Activated naive CD4-positive, alpha-beta T cell (primary cell): ENCODE results near the gene NRM.
"Not testable (repeated sequence)": the region's sequence is repeated elsewhere in the genome, so short reads cannot be mapped to it uniquely, and the experiment has no call there.

ENCODE experiments used
- DNase-seq, 4 experiments: peaks; one replicate each; lab custom pipeline; 2025; lab: John Stamatoyannopoulos, UW

NRM gene, protein sequence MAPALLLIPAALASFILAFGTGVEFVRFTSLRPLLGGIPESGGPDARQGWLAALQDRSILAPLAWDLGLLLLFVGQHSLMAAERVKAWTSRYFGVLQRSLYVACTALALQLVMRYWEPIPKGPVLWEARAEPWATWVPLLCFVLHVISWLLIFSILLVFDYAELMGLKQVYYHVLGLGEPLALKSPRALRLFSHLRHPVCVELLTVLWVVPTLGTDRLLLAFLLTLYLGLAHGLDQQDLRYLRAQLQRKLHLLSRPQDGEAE

DNA sequence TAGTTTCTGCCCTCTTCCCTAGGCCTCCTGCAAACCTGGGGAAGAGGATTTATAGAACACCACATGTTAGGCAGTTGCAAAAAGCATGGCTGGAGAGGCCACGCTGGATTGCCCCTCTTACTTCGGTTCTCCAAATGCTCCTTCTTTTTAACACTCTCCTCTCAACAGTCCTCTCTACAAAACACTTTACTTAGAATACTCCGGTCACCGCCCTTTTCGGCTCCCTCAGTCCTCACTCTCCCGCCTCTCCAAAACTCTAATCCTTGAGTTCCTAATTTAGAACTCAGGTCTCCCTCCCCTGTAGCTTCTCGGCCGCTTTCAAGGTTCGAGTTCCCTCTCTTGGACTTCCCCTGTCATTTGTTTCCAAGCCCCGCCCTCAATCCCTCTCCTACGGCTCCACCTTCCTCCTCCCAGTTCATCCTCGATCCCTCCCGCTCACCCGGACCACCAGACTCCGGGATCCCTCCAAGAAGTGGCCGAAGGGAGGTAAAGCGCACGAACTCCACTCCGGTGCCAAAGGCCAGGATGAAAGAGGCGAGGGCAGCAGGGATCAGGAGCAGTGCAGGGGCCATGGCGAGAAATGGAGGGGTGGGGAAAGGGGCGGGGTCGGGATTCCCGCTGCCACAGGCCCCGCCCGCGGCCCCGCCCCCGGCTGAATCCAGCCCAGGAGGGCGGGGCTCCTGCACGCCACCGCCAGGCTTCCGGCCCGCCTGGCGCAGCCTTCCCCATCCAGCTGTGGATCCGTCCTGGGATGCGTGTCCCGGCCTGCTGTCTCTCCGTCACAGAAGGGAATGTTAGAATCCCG is at the start of gene NRM:
Gene NRM (minus strand): TSS at position 582 of the 805 bp plus-strand sequence. CDS start 10 bp downstream, at position 572.
- peak; percentile 18 to 62 (median 37) for DNase-seq

DNA sequence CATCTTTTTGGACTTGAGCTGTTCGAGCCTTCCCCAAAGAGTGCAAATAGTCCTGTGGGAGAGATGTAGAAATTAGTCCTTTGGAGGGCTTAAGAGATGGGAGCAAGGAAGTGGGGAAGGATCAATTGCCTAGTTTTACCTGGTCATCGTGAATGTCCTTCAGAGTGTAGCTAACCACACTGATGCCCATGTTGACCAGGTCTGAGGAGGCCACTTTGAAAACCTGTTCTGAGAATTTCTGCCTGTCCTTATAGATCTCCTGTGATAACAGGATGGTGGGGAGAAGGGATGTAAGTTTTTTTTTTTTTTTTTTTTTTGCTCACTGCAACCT is 49.7 kb upstream of the NRM start:
- no peak for DNase-seq

DNA sequence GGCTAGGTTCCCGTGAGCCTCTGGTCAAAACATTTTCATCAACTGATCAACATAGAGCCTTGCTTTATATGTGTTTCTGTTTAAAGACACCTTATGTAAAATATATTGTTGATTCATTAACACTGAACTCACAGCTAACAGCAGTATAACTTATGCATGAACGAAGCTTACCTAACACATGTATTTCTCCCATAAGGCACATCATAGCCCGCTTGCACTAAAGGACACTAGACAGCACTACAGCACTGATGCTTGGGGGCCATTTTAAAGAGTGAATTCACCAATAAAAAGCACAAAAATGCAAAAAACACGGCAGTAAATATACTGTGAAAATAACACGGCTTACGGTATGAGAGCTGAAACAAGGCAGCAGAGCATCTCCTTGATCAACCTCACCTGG is 47.7 kb upstream of the NRM start:
- no peak for DNase-seq

DNA sequence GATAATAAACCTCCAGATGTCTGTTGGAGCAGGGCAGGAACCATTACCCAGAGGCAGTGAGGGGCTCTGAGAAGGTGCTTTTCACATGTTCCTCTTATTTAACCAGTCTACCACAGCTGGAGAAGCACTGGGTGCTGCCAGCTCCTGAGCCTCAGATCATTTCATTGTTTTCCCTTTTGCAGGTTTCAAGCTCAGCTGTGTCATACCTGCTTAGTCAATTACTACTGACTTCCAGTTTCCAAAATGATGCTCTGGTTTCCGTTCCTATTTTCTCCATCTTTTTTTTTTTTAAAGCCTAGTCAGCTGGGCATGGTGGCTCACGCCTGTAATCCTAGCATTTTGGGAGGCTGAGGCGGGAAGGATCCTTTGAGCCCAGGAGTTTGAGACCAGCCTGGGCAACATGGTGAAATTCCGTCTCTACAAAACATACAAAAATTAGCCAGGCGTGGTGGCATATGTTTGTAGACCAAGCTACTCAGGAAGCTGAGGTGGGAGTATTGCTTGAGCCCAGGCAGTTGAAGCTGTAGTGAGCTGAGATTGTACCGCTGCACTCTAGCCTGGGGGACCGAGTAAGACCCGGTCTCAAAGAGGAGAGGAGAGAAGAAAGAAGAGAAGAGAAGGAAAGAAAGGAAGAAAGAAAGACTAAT is 45.0 kb upstream of the NRM start:
- DNase-seq = no peak

DNA sequence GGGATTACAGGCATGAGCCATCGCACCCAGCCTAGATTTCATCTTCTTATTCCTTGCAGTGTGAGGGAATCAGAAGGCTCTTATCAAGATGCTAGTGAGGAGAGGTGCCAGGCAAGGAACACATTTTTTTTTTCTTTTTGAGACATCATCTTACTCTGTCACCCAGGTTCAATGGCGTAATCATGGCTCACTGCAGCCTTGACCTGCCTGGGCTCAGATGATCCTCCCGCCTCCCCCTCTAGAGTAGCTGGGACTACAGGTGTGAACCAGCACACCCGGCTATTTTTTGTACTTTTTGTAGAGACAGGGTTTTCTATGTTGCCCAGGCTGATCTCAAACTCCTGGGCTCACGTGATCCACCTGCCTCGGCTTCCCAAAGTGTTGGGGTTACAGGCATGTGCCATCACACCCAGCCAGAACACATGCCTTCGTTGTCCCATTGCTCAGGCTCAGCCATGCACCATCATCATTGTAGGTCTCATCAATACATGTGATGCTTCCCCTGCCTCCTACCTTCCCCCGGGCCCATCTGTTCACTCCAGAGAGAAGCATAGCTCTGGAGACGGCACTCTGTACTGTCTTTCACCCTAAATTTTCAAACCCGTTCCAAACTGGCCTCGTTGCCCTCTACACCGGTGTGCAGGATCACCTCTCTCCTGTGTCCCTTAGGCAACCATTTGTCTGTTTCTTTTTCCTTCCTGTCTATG is 41.6 kb upstream of the NRM start:
- DNase-seq = no peak

DNA sequence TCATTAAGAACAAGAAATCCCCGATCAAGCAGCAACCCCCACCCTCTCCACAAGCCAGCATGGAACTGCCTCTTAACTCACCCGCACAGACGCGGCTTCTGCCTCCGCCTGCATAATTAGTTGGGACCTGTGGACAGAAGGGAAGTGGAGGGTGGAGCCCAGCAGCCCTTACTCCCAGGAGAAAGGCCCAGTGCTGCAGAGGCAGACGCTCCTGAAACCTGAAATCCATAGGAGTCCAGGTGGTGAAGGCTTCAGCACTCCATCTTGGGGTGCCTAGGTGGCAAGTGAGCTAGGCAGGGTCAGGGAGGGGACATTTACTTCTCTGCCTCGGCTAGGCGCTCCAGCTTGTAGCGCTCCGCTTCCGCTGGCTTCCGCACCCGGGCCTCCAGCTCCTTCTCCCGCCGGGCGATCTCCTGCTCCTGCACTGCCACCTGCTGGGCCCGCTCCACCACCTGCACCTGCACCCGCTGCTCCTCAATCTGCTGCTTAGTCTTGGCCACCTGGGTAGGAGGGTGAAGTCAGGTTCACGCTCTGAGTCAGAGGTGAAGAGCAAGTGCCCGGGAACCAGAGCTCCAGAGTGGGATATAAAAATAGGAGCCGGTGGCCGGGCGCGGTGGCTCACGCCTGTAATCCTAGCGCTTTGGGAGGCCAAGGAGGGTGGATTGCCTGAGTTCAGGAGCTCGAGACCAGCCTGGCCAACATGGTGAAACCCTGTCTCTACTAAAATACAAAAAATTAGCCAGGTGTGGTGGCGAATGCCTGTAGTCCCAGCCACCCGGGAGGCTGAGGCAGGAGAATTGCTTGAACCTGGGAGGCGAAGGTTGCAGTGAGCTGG is 40.0 kb upstream of the NRM start:
- DNase-seq = peak; percentile 55 to 77 (median 68)

DNA sequence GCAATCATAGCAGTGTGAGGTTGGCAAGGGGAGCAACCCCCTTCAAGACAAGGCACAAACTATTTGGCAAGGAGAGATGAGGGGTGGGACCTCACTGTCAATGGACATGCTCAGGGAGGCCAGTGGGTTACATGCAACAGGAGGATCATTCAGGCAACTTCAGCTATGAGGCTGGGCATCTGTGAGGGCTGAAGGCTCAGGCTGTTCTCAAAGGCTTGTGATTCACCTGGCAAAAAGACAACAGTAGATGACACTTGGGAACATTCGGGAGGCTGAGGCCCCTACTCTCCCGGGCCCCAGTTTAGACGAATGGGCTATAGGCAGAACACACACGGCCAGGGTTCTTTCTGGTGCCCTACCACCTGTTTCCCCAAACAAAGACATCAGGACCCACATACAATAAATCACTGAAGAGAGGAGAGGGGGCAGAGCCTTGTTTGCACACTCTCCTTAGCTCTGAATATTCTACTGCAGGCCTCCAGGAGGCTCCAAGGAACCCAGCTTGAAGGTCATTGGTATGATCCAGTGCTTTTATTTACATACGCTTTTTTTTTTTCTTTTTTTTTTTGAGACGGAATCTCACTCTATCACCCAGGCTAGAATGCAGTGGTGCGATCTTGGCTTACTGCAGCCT is 37.3 kb upstream of the NRM start:
- DNase-seq = no peak

DNA sequence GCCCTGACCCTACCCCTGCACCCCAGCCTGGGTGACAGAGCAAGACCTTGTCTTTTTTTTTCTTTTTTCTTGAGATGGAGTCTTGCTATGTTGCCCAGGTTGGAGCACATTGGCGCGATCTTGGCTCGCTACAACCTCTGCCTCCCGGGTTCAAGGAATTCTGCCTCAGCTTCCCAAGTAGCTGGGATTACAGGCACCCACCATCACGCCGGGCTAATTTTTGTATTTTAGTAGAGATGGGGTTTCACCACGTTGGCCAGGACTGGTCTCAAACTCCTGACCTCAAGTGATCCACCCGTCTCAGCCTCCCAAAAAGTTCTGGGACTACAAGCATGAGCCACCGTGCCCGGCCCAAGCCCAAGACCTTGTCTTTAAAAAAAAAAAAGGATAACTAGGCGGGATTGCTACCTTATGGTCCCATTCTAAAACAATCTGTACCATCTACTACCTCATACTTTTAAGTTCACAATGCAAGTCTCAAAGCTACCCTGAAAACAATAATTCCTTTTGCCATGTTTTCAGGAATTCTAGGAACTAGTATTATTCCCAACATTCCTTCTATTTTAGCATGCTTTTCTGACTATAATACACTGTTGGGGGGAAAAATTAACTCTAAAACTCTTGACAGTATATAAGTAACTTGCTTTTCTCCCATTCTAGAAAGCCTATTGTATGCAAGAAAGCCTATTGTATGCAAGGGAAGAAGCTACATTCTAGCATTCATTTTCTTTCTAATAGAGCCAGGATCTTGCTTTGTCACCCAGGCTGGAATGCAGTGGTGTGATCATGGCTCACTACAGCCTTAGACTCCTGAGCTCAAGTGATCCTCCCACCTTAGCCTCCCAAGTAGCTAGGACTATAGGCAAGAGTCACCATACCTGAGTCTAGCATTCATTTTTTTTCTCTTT is 36.0 kb upstream of the NRM start:
- DNase-seq = no peak

DNA sequence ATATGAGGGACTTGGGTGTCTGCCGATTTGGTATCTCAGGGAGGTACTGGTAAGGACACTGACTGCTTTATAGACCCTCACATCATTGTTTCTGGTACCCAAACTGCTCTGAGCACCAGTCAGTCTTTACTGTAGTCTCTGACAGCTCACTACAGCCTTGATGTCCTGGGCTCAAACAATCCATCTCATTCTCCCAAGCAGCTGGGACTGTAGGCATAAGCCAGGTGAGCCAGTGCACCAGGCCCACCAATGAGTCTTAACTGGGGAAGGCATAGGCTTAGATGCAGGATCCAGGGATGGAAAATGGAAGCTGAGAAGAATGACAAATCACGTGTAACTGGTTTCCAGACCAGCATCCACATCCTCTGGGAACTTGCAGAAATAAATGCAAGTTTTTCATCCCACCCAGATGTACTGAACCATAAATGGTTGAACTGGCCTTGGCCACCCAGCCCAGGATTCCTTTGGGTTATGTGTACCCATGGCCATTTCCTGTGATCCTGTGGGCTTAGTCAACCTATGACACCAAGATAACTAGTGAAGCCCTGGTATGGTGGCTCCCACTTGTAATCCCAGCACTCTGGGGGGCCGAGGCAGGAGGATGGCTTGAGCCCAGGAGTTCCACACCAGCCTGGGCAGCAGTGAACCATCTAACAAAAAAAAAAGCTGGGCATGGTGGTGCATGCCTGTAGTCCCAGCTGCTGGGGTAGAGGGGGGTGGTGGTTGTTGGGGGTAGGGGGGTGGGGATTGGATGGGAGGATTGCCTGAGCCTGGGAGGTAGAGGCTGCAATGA is 35.1 kb upstream of the NRM start:
- no peak for DNase-seq

DNA sequence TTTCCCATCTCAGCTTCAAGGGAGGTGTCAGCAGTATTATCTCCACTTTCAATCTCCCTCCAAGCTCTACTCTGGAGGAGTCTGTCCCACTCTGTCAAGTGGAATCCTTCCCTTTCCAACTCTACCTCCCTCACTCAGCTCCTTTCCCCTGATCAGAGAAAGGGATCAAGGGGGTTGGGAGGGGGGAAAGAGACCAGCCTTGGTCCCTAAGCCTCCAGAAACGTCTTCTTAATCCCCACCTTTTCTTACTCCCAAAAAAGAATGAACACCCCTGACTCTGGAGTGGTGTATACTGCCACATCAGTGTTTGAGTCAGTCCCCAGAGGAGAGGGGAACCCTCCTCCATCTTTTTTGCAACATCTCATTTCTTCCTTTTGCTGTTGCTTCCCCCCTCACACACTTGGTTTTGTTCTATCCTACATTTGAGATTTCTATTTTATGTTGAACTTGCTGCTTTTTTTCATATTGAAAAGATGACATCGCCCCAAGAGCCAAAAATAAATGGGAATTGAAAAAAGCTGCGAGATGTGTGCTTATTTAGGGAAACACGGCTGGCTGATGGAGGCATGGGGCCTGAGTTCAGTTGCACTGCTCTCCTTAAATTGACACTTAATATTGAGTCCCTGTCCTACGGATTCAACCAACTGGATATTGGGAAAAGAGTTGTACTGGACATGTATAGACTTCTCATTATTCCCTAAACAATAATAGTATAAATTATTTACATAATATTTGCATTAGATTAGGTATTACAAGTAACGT is 34.3 kb upstream of the NRM start:
- no peak for DNase-seq

DNA sequence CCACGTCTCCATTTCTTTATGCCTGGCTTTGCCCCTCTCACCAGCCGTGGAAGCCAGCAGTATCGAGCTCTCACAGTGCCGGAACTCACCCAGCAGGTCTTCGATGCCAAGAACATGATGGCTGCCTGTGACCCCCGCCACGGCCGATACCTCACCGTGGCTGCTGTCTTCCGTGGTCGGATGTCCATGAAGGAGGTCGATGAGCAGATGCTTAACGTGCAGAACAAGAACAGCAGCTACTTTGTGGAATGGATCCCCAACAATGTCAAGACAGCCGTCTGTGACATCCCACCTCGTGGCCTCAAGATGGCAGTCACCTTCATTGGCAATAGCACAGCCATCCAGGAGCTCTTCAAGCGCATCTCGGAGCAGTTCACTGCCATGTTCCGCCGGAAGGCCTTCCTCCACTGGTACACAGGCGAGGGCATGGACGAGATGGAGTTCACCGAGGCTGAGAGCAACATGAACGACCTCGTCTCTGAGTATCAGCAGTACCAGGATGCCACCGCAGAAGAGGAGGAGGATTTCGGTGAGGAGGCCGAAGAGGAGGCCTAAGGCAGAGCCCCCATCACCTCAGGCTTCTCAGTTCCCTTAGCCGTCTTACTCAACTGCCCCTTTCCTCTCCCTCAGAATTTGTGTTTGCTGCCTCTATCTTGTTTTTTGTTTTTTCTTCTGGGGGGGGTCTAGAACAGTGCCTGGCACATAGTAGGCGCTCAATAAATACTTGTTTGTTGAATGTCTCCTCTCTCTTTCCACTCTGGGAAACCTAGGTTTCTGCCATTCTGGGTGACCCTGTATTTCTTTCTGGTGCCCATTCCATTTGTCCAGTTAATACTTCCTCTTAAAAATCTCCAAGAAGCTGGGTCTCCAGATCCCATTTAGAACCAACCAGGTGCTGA is 33.3 kb upstream of the NRM start:
- not testable (repeated sequence) for DNase-seq

DNA sequence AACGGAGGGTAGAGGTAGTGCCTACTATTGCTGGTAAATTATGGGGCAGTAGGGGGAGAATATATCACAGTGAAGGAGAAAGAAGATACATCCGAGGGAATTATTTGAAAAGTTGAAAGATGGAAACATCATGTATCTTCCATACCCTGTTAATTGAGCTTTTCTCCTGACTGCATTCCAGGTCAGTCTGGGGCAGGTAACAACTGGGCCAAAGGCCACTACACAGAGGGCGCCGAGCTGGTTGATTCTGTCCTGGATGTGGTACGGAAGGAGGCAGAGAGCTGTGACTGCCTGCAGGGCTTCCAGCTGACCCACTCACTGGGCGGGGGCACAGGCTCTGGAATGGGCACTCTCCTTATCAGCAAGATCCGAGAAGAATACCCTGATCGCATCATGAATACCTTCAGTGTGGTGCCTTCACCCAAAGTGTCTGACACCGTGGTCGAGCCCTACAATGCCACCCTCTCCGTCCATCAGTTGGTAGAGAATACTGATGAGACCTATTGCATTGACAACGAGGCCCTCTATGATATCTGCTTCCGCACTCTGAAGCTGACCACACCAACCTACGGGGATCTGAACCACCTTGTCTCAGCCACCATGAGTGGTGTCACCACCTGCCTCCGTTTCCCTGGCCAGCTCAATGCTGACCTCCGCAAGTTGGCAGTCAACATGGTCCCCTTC is 32.5 kb upstream of the NRM start:
- not testable (repeated sequence) for DNase-seq

DNA sequence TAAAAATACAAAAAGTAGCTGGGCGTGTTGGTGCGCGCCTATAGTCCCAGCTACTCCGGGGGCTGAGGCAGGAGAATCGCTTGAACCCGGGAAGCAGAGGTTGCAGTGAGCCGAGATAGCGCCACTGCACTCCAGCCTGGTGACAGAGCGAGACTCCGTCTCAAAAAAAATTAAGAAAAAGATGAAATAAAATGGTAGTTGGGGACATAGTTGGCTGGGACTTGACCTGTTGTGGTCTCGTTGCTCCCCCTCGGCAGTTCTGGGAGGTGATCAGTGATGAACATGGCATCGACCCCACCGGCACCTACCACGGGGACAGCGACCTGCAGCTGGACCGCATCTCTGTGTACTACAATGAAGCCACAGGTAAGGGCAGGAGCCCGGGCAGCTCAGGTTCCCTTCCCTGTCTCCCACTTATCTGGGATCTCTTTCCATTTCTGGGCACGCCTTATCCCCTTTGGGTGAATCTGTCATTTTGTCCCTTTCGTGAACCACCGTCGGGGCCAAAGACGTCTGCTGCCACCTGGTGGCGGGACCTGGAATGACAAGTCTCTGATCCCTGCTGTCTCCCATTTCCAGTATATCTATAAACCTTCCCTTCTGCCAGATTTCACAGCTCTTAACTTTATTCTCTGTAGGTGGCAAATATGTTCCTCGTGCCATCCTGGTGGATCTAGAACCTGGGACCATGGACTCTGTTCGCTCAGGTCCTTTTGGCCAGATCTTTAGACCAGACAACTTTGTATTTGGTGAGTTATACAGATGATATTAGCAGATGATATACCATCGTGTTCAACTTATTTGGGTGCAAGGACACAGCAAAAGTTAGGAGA is 31.7 kb upstream of the NRM start:
- DNase-seq = peak; percentile 76 to 84 (median 79)

DNA sequence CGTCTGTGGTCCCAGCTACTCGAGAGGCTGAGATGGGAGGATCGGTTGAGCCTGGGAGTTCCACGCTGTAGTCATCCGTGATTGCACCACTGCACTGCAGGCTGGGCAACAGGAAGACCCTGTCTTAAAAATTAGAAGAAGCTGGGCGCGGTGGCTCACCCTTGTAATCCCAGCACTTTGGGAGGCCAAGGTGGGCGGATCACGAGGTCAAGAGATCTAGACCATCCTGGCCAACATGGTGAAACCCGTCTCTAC is 31.2 kb upstream of the NRM start:
- DNase-seq = peak in 1 of 4 experiments; percentile 30

DNA sequence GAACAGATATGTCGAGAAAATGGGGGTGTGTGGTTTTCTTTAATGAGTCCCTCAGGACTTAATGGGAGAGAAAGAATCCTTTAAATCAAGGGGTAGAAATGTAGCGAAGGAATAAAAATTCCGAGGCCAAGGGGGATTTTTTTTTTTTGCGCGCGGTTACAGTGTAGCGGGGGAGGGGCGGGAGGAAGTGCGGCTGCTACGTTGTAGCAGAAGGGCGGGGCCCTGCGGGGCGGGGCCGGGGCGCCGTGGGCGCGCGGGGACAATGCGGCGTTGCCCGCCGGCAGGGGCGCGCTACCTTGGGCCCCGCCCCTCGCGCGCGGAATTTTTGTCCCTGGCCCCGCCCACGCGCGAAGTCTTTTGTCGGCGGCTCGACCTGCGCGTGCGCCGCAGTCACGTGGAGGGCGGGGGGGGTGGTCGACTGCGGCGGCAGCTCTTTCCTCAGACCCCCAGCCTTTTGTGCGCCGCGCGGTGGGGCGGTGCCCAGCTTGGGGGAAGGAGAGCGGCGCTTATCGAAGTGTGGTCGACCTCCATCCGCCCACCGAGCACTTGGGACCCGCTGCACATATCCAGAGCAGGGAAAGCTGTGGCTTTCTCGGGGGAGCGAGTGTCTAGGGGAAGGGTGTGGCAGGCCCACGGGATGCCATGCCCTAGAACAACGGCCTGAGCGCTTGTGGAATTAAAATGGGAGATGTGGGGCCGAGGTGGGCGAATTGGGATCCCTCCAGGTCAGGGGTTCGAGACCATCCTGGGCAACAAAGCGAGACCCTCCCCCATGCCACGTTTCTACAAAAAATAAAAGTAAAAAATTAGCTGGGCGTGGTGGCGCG is 30.6 kb upstream of the NRM start:
- DNase-seq = peak; percentile 91 to 97 (median 94)
